WERI-Rb-1 (cell line): ENCODE results near the gene AAMDC.
"Not testable (repeated sequence)": the region's sequence is repeated elsewhere in the genome, so short reads cannot be mapped to it uniquely, and the experiment has no call there.

Experiments used
- DNase-seq: peaks from one replicate; pipeline ENCODE4 v3.0.0-alpha.2; 2020
- H3K27ac ChIP-seq: fragments of 250-450 bp; sonication (Bioruptor Pico); 2 replicates; pipeline ENCODE4 v1.5.1; 2020; ENCODE audit warnings: mild to moderate bottlenecking, moderate library complexity
- H3K27me3 ChIP-seq: fragments of 250-450 bp; sonication (Bioruptor Pico); 2 replicates; pipeline ENCODE4 v1.5.1; 2021; ENCODE audit warnings: mild to moderate bottlenecking, low read depth, moderate library complexity; ENCODE audit not compliant: insufficient read depth, severe bottlenecking
- H3K36me3 ChIP-seq: fragments of 250-450 bp; sonication (Bioruptor Pico); 2 replicates; pipeline ENCODE4 v1.5.1; 2020; ENCODE audit warnings: mild to moderate bottlenecking, moderate library complexity
- H3K4me3 ChIP-seq: 2 replicates; pipeline ENCODE4 v1.5.1; 2011; ENCODE audit warnings: low read depth, mild to moderate bottlenecking, control low read depth, low read length
- H3K9me3 ChIP-seq: fragments of 250-450 bp; sonication (Bioruptor Pico); 2 replicates; pipeline ENCODE4 v1.5.1; 2021; ENCODE audit warnings: mild to moderate bottlenecking, moderate library complexity; ENCODE audit not compliant: severe bottlenecking
- TF ChIP-seq, protein P1 (sequence below): IDR thresholded peaks from 2 replicates; pipeline ENCODE4 v1.5.1; 2011; ENCODE audit warnings: low read depth, mild to moderate bottlenecking, control low read depth, inconsistent platforms, low read length

The AAMDC gene

DNA sequence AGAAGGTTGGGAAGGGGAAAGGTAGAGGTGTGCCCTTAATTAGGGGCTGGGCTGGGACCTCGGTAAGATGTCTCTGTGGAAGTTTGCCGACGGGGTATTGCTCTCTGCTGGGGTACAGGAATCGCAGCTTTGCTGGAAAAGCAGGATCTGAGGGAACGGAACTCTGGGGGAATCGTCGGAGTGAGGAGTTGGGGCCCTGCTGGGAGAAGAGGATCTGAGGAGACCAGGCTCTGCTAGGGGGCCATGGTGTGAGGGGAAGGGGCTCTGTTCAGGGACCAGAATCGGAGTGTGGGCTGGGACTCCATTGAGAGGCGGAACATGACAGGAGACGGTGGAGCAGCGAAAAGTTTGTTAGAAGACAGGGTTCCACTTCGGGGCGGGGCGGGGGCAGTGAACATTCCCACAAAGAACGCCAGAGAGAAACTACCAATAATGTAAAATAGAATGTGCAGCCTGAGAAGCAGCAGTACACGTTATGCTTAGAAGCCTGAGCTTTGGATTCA is 456 bp downstream of the AAMDC start:
- Histone ChIP-seq H3K27ac (peak overlapping the region; percentile 29), H3K36me3 (peaks cover 5% of the 10 kb centered on the region), H3K9me3 (no peaks in the 10 kb centered on the region), H3K27me3 (no peaks in the 10 kb centered on the region), H3K4me3 (peak overlapping the region; percentile 78)
- TF ChIP-seq, protein P1, sequence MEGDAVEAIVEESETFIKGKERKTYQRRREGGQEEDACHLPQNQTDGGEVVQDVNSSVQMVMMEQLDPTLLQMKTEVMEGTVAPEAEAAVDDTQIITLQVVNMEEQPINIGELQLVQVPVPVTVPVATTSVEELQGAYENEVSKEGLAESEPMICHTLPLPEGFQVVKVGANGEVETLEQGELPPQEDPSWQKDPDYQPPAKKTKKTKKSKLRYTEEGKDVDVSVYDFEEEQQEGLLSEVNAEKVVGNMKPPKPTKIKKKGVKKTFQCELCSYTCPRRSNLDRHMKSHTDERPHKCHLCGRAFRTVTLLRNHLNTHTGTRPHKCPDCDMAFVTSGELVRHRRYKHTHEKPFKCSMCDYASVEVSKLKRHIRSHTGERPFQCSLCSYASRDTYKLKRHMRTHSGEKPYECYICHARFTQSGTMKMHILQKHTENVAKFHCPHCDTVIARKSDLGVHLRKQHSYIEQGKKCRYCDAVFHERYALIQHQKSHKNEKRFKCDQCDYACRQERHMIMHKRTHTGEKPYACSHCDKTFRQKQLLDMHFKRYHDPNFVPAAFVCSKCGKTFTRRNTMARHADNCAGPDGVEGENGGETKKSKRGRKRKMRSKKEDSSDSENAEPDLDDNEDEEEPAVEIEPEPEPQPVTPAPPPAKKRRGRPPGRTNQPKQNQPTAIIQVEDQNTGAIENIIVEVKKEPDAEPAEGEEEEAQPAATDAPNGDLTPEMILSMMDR = no peak
- DNase-seq = no peak

- H3K27me3 ChIP-seq, DNase-seq, H3K9me3 ChIP-seq, H3K27ac ChIP-seq, H3K36me3 ChIP-seq: not testable (repeated sequence)
- H3K4me3 ChIP-seq = peak overlapping the region; percentile 78; the same call in 1 of the 2 replicates
Measured at GRCh38 chr11:77822126-77822525, 1.2 kb downstream of the AAMDC start.

DNA sequence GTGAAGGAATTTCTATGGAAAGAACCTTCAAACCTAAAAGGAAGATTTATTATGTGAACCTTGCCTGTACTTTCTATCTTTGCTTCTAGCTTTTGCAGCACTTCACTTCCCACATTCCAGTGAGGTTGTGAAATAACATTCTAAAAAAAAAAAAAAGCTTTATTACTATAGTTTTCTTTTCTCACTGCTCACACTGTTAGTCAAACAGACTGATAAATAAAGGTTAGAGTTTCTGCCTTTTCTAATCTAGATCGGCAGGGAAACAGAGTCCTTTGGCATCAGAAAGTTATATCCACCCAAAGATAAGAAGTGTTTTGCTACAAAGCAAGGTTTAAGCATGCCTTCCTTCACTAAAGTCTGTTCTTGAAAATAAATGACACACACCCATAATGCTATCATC is 2.8 kb downstream of the AAMDC start:
- no peak overlapping the region for H3K4me3 ChIP-seq
- H3K9me3 ChIP-seq = no peaks in the 10 kb centered on the region
- TF ChIP-seq, protein P1 = no peak
- no peak overlapping the region for H3K27ac ChIP-seq
- no peaks in the 10 kb centered on the region for H3K27me3 ChIP-seq
- H3K36me3 ChIP-seq = peaks cover 5% of the 10 kb centered on the region
- no peak for DNase-seq

DNA sequence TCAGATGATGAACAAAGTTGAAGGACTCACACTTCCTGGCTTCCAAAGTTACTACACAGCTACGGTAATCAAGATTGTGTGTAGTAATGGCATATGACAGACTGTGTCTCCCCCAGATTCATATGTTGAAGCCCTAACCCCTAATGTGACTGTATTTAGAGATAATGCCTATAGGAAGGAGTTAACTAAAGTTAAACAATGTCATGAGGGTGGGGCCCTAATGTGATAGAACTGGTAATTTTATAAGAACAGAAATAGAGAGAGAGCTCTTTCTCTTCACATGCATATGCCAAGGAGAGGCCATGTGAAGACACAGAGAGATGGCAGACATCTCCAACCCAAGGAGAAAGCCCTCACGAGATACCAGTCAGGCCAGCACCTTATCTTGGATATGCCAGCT is 8.0 kb downstream of the AAMDC start:
- DNase-seq = no peak
- Histone ChIP-seq H3K4me3 (no peak overlapping the region), H3K36me3 (no peaks in the 10 kb centered on the region; the same call in 1 of the 2 replicates), H3K27me3 (no peaks in the 10 kb centered on the region), H3K27ac (no peak overlapping the region), H3K9me3 (peaks cover 4% of the 10 kb centered on the region)
- TF ChIP-seq, protein P1 = no peak

DNA sequence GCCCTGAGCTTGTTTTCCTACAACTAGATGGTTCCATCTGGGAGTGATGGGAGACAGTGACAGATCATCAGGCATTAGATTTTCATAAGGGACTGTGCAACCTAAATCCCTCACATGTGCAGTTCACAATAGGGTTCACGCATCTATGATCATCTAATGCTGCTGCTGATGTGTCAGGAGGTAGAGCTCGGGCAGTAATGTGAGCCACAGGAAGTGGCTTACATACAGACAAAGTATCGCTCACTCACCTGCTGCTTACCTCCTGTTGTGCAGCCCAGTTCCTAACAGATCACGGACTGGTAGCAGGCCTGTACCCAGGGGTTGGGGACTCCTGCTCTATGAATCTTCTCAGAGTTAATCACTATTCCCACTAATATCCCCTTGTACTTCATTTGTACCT is 12.4 kb downstream of the AAMDC start:
- no peaks in the 10 kb centered on the region for H3K27me3 ChIP-seq
- no peak overlapping the region for H3K27ac ChIP-seq
- H3K4me3 ChIP-seq = no peak overlapping the region
- TF ChIP-seq, protein P1 = no peak
- no peak for DNase-seq
- H3K9me3 ChIP-seq = peaks cover 4% of the 10 kb centered on the region
- H3K36me3 ChIP-seq = no peaks in the 10 kb centered on the region; the same call in 1 of the 2 replicates

DNA sequence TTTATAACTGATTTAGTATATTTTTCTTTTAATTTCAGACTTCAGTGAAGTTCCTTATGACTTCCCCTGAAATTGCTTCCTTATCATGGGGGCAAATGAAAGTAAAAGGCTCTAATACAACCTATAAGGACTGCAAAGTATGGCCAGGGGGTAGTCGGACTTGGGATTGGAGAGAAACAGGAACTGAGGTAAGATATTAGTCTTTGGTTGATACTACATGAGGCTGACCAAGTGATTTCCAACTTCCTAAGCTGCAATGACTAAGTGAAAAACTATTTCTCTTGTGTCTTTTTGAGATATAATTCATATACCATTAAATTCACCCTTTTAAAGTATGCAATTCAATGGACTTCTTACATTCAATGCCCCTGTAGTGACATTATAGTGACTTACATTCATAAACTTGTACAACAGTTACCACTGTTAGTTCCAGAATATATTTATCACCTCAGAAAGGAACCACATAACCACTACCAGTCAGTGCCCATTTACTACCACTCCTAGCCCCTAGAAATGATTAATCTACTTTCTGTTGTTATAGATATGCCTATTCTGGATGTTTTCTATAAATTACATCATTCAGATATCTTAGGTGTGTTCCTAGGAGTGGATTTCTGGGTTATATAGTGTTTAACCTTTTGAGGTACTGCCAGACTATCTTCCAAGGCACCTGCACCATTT is 21.6 kb downstream of the AAMDC start:
- TF ChIP-seq, protein P1 = no peak
- Histone ChIP-seq H3K4me3 (no peak overlapping the region), H3K27ac (no peak overlapping the region), H3K27me3 (no peaks in the 10 kb centered on the region), H3K36me3 (peaks cover 12% of the 10 kb centered on the region), H3K9me3 (no peaks in the 10 kb centered on the region)
- no peak for DNase-seq

- H3K27me3 ChIP-seq, H3K9me3 ChIP-seq, DNase-seq, H3K27ac ChIP-seq, H3K4me3 ChIP-seq: not testable (repeated sequence)
- peaks cover 12% of the 10 kb centered on the region for H3K36me3 ChIP-seq
Measured at GRCh38 chr11:77843700-77844099, 22.8 kb downstream of the AAMDC start.
